ENCODE measurements around the gene ADCY10.

The ADCY10 gene

DNA sequence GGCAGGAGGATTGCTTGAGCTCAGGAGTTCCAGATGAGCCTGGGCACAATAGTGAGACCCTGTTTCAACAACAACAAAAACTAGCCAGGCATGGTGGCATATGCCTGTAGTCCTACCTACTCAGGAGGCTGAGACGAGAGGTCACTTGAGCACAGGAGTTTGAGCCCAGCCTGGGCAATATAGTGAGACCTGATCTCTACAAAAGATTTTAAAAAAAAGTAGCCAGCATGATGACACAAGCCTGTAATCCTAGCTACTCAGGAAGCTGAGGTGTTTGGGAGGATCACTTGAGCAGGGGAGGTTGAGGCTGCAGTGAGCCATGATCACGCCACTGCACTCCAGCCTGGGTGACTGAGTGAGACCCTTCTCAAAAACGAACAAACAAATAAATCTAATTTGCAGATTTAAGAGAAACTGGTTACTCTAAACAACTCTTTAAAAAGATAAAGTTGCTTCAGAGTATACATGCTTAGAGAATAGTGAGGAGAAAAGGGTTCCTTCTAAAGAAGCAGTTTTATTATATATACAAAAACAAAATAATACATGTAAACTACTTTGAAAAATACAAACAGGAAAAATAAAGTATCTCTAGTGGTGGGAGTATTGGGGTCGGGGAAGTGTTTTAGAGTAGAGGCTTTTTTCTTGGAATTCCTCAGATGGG lies 88.4 kb downstream of the ADCY10 start:
- no peak for TF ChIP-seq CTCF (IDR thresholded peaks at IDR 0.05; ENCODE audit: borderline replicate concordance, control extremely low read depth, extremely low read depth, insufficient read depth, missing control alignments)
- no peak for DNase-seq (ENCODE audit: low spot score)
- in situ Hi-C loops (cut with MboI; ENCODE audit: low sequenced_read_pairs, unreplicated experiment) = no loop called here

- no peak for DNase-seq (ENCODE audit: low spot score)
- TF ChIP-seq CTCF (IDR thresholded peaks at IDR 0.05; ENCODE audit: borderline replicate concordance, control extremely low read depth, extremely low read depth, insufficient read depth, missing control alignments) = no peak
- in situ Hi-C loops (cut with MboI; ENCODE audit: low sequenced_read_pairs, unreplicated experiment) = no loop called here
Measured at GRCh38 chr1:167824163-167824794, 89.7 kb downstream of the ADCY10 start.

GRCh38 chr1:167821969-167822685 lies 91.8 kb downstream of the ADCY10 start:
- DNase-seq (ENCODE audit: low spot score) = no peak
- TF ChIP-seq CTCF (IDR thresholded peaks at IDR 0.05; ENCODE audit: borderline replicate concordance, control extremely low read depth, extremely low read depth, insufficient read depth, missing control alignments) = no peak
- in situ Hi-C loops (cut with MboI; ENCODE audit: low sequenced_read_pairs, unreplicated experiment) = no loop called here

- TF ChIP-seq CTCF (IDR thresholded peaks at IDR 0.05; ENCODE audit: borderline replicate concordance, control extremely low read depth, extremely low read depth, insufficient read depth, missing control alignments) = no peak
- in situ Hi-C loops (cut with MboI; ENCODE audit: low sequenced_read_pairs, unreplicated experiment) = no loop called here
- DNase-seq (ENCODE audit: low spot score) = no peak
Measured at GRCh38 chr1:167821356-167821685, 92.6 kb downstream of the ADCY10 start.

GRCh38 chr1:167820684-167821355 lies 93.1 kb downstream of the ADCY10 start:
- DNase-seq (ENCODE audit: low spot score) = no peak
- no peak for TF ChIP-seq CTCF (IDR thresholded peaks at IDR 0.05; ENCODE audit: borderline replicate concordance, control extremely low read depth, extremely low read depth, insufficient read depth, missing control alignments)
- in situ Hi-C loops (cut with MboI; ENCODE audit: low sequenced_read_pairs, unreplicated experiment) = no loop called here

- in situ Hi-C loops (cut with MboI; ENCODE audit: low sequenced_read_pairs, unreplicated experiment) = no loop called here
- peak; percentile 81 for DNase-seq (ENCODE audit: low spot score)
- no peak for TF ChIP-seq CTCF (IDR thresholded peaks at IDR 0.05; ENCODE audit: borderline replicate concordance, control extremely low read depth, extremely low read depth, insufficient read depth, missing control alignments)
Measured at GRCh38 chr1:167819849-167820683, 93.9 kb downstream of the ADCY10 start.

Data from GM13976 (cell line).